SK-N-MC (cell line): ENCODE data around the gene GRIN3A.

Experiments used
- EZH2 ChIP-seq: fragments of 200-600 bp; sonication (generic); IDR thresholded peaks from one replicate; pipeline ENCODE4 v1.6.1; 2017; ENCODE audit warnings: antibody characterized with exemption
- FOXP2 ChIP-seq: optimal IDR thresholded peaks from 2 replicates; pipeline ENCODE3; 2011; ENCODE audit warnings: mild to moderate bottlenecking, moderate library complexity; ENCODE audit not compliant: insufficient read depth; ENCODE audit errors: extremely low read length, control extremely low read depth

- TF ChIP-seq EZH2 (no peak), FOXP2 (no peak)
Measured at GRCh38 chr9:101530076-101530711, 208.3 kb downstream of the GRIN3A start.
